H9 (cell line): Measurements from ENCODE around the gene SGCE. TPM values are rescaled to one million over a fixed set of nuclear protein-coding genes. Genes with fewer than 3 reads are reported as not detected.

Source experiments
- DNase-seq: peaks from one replicate; pipeline ENCODE4 v3.0.0-alpha.2; 2017
- H2AFZ ChIP-seq: one replicate; pipeline ENCODE4 v1.6.1; 2013; ENCODE audit warnings: mild to moderate bottlenecking, low read length, control low read depth, moderate library complexity
- H2AK5ac ChIP-seq: 2 replicates; pipeline ENCODE4 v1.6.1; 2013; ENCODE audit warnings: low read length, control low read depth, mixed read lengths; ENCODE audit not compliant: insufficient read length
- H2BK120ac ChIP-seq: one replicate; pipeline ENCODE4 v1.6.1; 2013; ENCODE audit warnings: low read depth, mild to moderate bottlenecking, low read length, control low read depth, inconsistent platforms; ENCODE audit not compliant: poor library complexity, severe bottlenecking
- H2BK12ac ChIP-seq: 2 replicates; pipeline ENCODE4 v1.6.1; 2013; ENCODE audit warnings: low read length, control low read depth, mixed read lengths, low read depth; ENCODE audit not compliant: insufficient read length
- H2BK15ac ChIP-seq: 2 replicates; pipeline ENCODE4 v1.6.1; 2013; ENCODE audit warnings: low read depth, low read length, control low read depth
- H2BK20ac ChIP-seq: one replicate; pipeline ENCODE4 v1.6.1; 2013; ENCODE audit warnings: low read depth, mild to moderate bottlenecking, low read length, control low read depth, inconsistent platforms; ENCODE audit not compliant: poor library complexity, severe bottlenecking
- H2BK5ac ChIP-seq: 2 replicates; pipeline ENCODE4 v1.6.1; 2013; ENCODE audit warnings: low read length, control low read depth, mixed read lengths; ENCODE audit not compliant: insufficient read length
- H3K14ac ChIP-seq: 2 replicates; pipeline ENCODE4 v1.6.1; 2013; ENCODE audit warnings: low read length, control low read depth; ENCODE audit not compliant: insufficient read depth
- H3K18ac ChIP-seq: 2 replicates; pipeline ENCODE4 v1.6.1; 2013; ENCODE audit warnings: low read depth, mild to moderate bottlenecking, mixed read lengths, low read length, control low read depth; ENCODE audit not compliant: insufficient read length
- H3K23ac ChIP-seq: 2 replicates; pipeline ENCODE4 v1.6.1; 2013; ENCODE audit warnings: low read length, control low read depth, mixed read lengths, low read depth; ENCODE audit not compliant: insufficient read length
- H3K23me2 ChIP-seq: 2 replicates; pipeline ENCODE4 v1.6.1; 2013; ENCODE audit warnings: low read depth, mild to moderate bottlenecking, mixed read lengths, low read length, control low read depth; ENCODE audit not compliant: insufficient read length, poor library complexity, severe bottlenecking
- H3K27ac ChIP-seq: 2 replicates; pipeline ENCODE4 v1.5.1; 2013; ENCODE audit warnings: low read length, control low read depth, mixed read lengths, low read depth; ENCODE audit not compliant: insufficient read length
- H3K27me3 ChIP-seq: 2 replicates; pipeline ENCODE4 v1.6.1; 2013; ENCODE audit warnings: low read length, control low read depth, inconsistent platforms; ENCODE audit not compliant: insufficient read depth
- H3K4ac ChIP-seq: 2 replicates; pipeline ENCODE4 v1.6.1; 2013; ENCODE audit warnings: low read depth, mild to moderate bottlenecking, control low read depth, inconsistent platforms, low read length, moderate library complexity
- H3K4me1 ChIP-seq: 2 replicates; pipeline ENCODE4 v1.6.1; 2013; ENCODE audit warnings: low read length, control low read depth, inconsistent platforms; ENCODE audit not compliant: insufficient read depth
- H3K4me2 ChIP-seq: 2 replicates; pipeline ENCODE4 v1.6.1; 2013; ENCODE audit warnings: low read length, control low read depth, mixed read lengths; ENCODE audit not compliant: insufficient read length, insufficient read depth
- H3K56ac ChIP-seq: 2 replicates; pipeline ENCODE4 v1.6.1; 2013; ENCODE audit warnings: low read depth, mild to moderate bottlenecking, mixed read lengths, low read length, control low read depth; ENCODE audit not compliant: insufficient read length
- H3K79me1 ChIP-seq: 2 replicates; pipeline ENCODE4 v1.6.1; 2013; ENCODE audit warnings: low read depth, mild to moderate bottlenecking, moderate library complexity, low read length, control low read depth, inconsistent platforms; ENCODE audit not compliant: insufficient read depth, poor library complexity, severe bottlenecking
- H3K79me2 ChIP-seq: 2 replicates; pipeline ENCODE4 v1.6.1; 2013; ENCODE audit warnings: low read length, control low read depth, inconsistent platforms; ENCODE audit not compliant: insufficient read depth
- H3K9ac ChIP-seq: 2 replicates; pipeline ENCODE4 v1.6.1; 2013; ENCODE audit warnings: low read length, control low read depth, mixed read lengths; ENCODE audit not compliant: insufficient read length; ENCODE audit errors: extremely low read depth
- H3K9me3 ChIP-seq: one replicate; pipeline ENCODE4 v1.6.1; 2013; ENCODE audit warnings: low read depth, low read length, inconsistent platforms; ENCODE audit not compliant: control insufficient read depth
- H3T11ph ChIP-seq: one replicate; pipeline ENCODE4 v1.6.1; 2013; ENCODE audit warnings: mild to moderate bottlenecking, low read length, control low read depth, inconsistent platforms
- H4K20me1 ChIP-seq: one replicate; pipeline ENCODE4 v1.6.1; 2013; ENCODE audit not compliant: control insufficient read depth, insufficient read length, insufficient read depth
- H4K5ac ChIP-seq: 2 replicates; pipeline ENCODE4 v1.6.1; 2013; ENCODE audit warnings: low read depth, mild to moderate bottlenecking, mixed read lengths, low read length, control low read depth; ENCODE audit not compliant: insufficient read length
- H4K8ac ChIP-seq: replicated peaks from 2 replicates; pipeline ENCODE4 v1.6.1; 2013; ENCODE audit warnings: low read length, control low read depth, mixed read lengths, low read depth; ENCODE audit not compliant: insufficient read length
- H4K91ac ChIP-seq: 2 replicates; pipeline ENCODE4 v1.6.1; 2013; ENCODE audit warnings: low read depth, mild to moderate bottlenecking, moderate library complexity, mixed read lengths, low read length, control low read depth; ENCODE audit not compliant: insufficient read length
- H3K27ac Mint-ChIP-seq, 3 experiments: 2 replicates in 2 of 3; 3 replicates in 1 of 3; pipeline ENCODE4 v1.8.0; 2020 to 2021; ENCODE audit warnings: mixed read lengths in 3 of 3, mild to moderate bottlenecking in 1 of 3, moderate library complexity in 1 of 3
- H3K27me3 Mint-ChIP-seq: 2 replicates; pipeline ENCODE4 v1.8.0; 2021; ENCODE audit warnings: low read depth, mild to moderate bottlenecking, moderate library complexity, mixed read lengths
- H3K36me3 Mint-ChIP-seq, 3 experiments: 2 replicates in 2 of 3; 3 replicates in 1 of 3; pipeline ENCODE4 v1.8.0; 2020 to 2021; ENCODE audit warnings: low read depth in 3 of 3, mixed read lengths in 3 of 3; ENCODE audit not compliant: insufficient read depth in 1 of 3
- H3K4me1 Mint-ChIP-seq, 2 experiments: 2 replicates each; pipeline ENCODE4 v1.8.0; 2020; ENCODE audit warnings: mixed read lengths in 2 of 2
- H3K4me3 Mint-ChIP-seq, 2 experiments: 2 replicates in 1 of 2; 3 replicates in 1 of 2; pipeline ENCODE4 v1.8.0; 2020 to 2021; ENCODE audit warnings: mild to moderate bottlenecking in 2 of 2, mixed read lengths in 2 of 2, moderate library complexity in 1 of 2
- H3K9me3 Mint-ChIP-seq, 2 experiments: 2 replicates in 1 of 2; 3 replicates in 1 of 2; pipeline ENCODE4 v1.8.0; 2020; ENCODE audit warnings: mild to moderate bottlenecking in 2 of 2, mixed read lengths in 2 of 2, moderate library complexity in 1 of 2
- CTCF ChIP-seq: fragments of 200-600 bp; sonication (generic); conservative IDR thresholded peaks from 3 replicates; pipeline ENCODE4 v1.8.0; 2021; ENCODE audit warnings: antibody characterized with exemption, mild to moderate bottlenecking
- WGBS: extraction: QIAGEN DNeasy Blood & Tissue Kit; methylation state at CpG from one replicate; pipeline ENCODE4 v1.1.7; 2013; ENCODE audit warnings: missing lambda C conversion rate, low lambda C conversion rate, mixed read lengths; ENCODE audit not compliant: insufficient read length; ENCODE audit errors: extremely low coverage; 5-methylcytosine and 5-hydroxymethylcytosine counted together
- total RNA-seq: library from RNA; stranded (reverse); gene quantifications from 2 replicates; pipeline ENCODE4 v1.2.1, GENCODE V29; 2021

Gene SGCE
- total RNA-seq, 1 experiment from 2014 or later = 30.5 TPM

- Histone ChIP-seq H3K18ac (no peak overlapping the region), H3K23me2 (no peaks in the 10 kb centered on the region), H4K8ac (no peak overlapping the region), H4K20me1 (no peaks in the 10 kb centered on the region), H2AFZ (no peak overlapping the region), H3K4ac (no peak overlapping the region), H3K9me3 (no peaks in the 10 kb centered on the region), H3K14ac (no peak overlapping the region), H3K4me2 (no peak overlapping the region), H2BK120ac (no peak overlapping the region), H2BK12ac (no peak overlapping the region), H3K27ac (no peak overlapping the region), H2BK15ac (no peak overlapping the region), H3K27me3 (no peaks in the 10 kb centered on the region), H3K23ac (no peak overlapping the region), H2BK5ac (no peak overlapping the region), H4K5ac (no peak overlapping the region), H4K91ac (no peak overlapping the region), H3K79me2 (no peaks in the 10 kb centered on the region), H3K4me1 (no peaks in the 10 kb centered on the region), H2AK5ac (no peak overlapping the region), H2BK20ac (no peak overlapping the region), H3K79me1 (no peaks in the 10 kb centered on the region), H3K56ac (no peak overlapping the region), H3K9ac (no peak overlapping the region), H3T11ph (no peak overlapping the region)
- Mint-ChIP-seq H3K27me3 (no peaks in the 10 kb centered on the region), H3K9me3 (no peaks in the 10 kb centered on the region), H3K36me3 (no peaks in the 10 kb centered on the region), H3K27ac (no peak overlapping the region), H3K4me3 (no peak overlapping the region), H3K4me1 (no peaks in the 10 kb centered on the region)
- no peak for TF ChIP-seq CTCF
- WGBS = no CpG with 5 or more reads among the region's 1 CpG
- no peak for DNase-seq
Observed at GRCh38 chr7:94683066-94683465, 27.1 kb upstream of the SGCE start.
